ENCODE results near the gene SLC4A5. TPM values are rescaled to one million over a fixed set of nuclear protein-coding genes. Genes with fewer than 3 reads are reported as not detected.
"Not testable (repeated sequence)": the region's sequence is repeated elsewhere in the genome, so short reads cannot be mapped to it uniquely, and the experiment has no call there.

The SLC4A5 gene
- total RNA-seq, 1 donor from 2014 or later, result under 0.01 TPM

- DNase-seq (ENCODE audit: low read depth in 2 of 2), result no peak
Measured at GRCh38 chr2:74204436-74204835, 138.8 kb downstream of the SLC4A5 start.

DNA sequence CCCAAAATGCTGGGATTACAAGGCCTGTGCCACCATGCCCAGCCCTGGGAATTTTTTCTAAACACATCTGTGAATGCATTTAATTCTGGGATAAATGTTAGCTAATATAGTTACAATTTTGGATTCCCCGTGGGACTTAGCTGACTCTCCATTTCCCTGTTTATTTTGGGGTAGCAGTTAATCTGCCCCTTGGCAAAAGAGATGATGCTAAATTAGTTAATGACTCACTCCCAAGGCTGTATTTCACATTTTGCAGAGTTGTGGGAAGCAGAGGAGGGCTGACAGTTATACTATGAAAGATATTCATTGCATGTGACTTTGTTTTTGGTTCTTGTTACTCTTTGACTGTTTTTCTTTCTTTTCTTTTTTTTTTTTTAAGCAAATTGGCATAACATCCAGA is 141.6 kb downstream of the SLC4A5 start:
- no peak for DNase-seq (ENCODE audit: low read depth in 2 of 2)

DNA sequence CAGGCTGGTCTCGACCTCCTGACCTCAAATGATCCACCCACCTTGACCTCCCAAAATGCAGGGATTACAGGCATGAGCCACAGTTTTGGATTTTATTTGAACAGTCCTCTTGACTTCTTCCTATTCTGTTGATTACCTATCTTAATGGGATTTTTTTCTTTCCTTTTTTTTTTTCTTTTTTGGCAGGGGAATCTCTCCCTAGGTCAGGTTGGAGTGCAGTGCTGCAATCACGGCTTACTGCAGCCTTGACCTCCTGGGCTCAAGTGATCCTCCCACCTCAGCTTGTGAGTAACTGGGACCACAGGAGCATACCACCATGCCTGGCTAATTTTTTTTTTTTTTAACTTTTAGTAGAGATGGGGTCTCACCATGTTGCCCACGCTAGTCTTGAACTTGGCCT is 142.0 kb downstream of the SLC4A5 start:
- DNase-seq (ENCODE audit: low read depth in 2 of 2), result no peak

DNA sequence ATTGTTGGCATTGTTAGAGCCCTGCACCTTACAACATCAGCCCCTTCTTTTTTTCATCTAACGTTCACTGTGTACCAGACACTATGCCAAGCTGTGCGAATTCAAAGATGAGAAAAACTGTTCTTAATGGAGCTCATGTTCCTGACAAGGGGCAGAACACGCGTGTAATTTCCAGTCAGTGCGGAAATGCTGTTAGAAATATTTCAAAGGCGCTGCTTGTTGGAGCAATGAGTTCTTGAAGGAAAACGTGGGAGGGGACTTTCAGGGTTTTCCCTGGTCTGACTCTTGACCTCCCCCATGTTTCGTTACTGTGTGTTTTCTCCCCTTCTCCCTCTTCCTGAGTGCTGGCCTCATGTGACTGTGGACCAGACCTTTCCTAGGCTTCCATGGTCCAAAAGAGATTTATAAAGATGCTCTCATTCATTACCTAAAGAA is 143.3 kb downstream of the SLC4A5 start:
- peak in 1 of 2 donors; percentile 9 for DNase-seq (ENCODE audit: low read depth in 2 of 2)

DNA sequence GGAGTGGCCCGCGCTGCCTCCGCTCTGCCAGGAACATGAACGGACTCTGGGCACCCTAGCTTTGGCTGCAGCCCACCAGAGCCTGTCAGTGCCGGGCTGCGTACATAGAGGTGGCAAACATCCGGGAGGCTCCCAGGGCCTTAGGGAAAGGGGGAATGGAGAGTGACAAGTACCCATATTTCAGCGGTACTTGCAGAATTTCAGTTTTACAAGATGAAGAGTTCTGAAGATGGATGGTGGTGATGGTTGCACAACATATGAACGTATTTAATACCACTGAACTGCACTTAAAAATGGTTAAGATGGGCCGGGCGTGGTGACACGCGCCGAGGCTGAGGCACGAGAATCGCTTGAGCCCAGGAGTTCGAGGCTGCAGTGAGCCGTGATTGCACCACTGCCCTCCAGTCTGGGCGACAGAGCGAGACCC is 143.9 kb downstream of the SLC4A5 start:
- no peak for DNase-seq (ENCODE audit: low read depth in 2 of 2)

- peak; percentile 81 to 98 for DNase-seq (ENCODE audit: low read depth in 2 of 2)
Measured at GRCh38 chr2:74198461-74199274, 144.5 kb downstream of the SLC4A5 start, which contains the start of gene MTHFD2. Gene MTHFD2 (plus strand): TSS chr2:74198615. CDS start chr2:74198642, 27 bp downstream.

DNA sequence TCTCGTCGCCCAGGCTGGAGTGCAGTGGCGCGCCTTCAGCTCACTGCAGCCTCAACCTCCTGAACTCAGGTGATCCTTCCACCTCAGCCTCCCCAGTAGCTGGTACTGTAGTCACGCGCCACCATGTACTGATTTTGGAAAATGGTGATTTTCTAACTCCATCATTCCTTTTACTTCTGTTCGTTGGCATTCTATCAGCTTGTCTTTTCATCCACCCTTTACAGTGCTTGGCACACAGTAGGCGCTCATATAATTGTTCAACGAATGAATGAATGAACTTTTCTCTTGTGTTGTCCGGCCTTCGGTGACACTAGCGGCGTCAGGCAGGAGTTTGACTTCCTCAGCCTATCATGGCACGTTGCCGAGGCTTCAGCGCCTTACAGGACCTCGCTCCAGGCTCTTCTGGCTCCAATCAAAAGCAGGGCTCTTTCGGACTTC is 145.2 kb downstream of the SLC4A5 start:
- DNase-seq (ENCODE audit: low read depth in 2 of 2), result no peak

DNA sequence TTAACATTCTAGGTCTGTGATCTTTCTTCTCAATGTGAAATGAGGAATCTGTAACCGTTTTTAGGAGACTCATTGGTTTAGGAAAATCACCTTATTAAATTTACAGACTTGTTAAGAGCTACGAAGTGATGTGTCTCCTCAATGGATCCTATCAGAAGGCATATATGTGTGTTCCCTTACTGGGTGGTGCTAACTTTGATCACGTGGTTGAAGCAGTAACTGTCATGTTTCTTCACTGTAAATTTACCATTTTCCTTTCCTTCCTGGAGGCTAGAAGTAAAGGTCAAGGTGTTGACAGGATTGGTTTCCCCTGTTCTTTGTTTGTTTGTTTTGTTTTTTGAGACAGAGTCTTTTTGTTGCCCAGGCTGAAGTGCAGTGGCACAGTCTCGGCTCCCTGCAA is 146.2 kb downstream of the SLC4A5 start:
- DNase-seq (ENCODE audit: low read depth in 2 of 2), result no peak

DNA sequence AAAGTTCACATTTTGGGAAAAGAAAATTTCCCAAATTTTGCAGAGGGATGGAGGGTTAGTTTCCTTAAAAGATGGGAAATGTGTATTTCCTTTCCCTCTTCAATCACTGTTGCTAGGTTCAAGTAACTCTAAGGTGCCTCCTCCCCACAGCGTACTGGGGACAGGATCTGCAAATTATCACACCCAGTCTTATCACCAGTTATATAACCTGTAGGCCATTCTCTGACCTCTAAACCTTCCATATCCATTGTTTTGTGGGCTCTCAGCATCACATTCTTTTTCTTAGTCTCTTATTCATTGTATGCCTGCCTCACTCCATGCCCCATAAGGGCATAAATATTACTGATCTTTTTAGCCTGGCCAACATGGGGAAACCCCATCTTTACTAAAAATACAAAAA is 148.4 kb downstream of the SLC4A5 start:
- DNase-seq (ENCODE audit: low read depth in 2 of 2), result no peak

DNA sequence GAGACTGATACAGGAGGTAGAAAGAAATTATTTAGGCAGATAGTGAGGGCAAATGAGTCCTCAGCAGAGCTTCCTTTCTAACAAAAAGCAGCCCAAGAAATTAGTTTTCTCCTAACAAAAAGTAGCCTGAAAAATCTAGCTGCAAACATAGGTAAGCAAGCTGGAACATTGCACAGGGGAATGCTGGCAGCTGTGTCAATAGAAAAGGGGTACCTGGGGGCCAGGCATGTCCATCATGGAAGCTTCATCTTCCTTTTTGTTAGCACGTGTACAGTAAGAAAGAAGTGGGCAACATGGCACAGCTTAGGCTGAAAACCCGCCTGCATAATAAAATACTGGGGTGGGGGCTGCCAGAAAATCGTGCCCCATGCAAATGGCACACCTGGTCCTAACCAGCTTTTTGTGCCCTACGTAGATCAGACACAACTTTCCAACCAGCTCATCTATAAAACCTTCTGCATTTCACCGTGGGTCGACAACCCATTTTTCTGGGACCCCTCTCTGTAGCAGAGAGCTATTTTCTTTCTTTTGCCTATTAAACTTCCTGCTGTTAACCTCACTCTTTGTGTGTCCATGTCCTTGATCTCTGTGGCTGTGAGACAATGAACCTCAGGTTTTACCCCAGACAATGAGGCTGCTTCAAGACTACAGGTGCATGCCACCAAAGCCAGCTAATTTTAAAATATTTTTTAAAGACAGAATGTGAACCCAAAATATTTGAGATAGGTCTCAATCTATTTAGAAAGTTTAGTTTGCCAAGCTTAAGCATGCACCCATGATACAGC is 151.4 kb downstream of the SLC4A5 start:
- DNase-seq (ENCODE audit: low read depth in 2 of 2), result no peak

DNA sequence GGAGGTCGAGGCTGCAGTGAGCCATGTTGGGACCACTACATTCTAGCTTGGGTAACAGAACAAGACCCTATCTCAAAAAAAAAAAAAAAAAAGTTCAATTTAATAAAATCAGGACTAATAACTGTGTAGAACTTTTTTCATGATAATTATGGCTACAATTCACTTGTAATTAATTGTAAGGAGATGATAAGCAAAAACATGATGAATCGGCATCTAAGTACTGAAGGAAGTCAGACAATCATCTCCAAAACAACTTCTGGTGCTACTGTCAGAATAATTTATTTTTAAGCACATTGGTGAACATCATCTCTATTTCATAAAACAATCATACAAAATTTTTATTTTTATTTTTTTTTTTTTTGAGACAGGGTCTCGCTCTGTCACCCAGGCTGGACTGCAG is 154.5 kb downstream of the SLC4A5 start:
- no peak for DNase-seq (ENCODE audit: low read depth in 2 of 2)

DNA sequence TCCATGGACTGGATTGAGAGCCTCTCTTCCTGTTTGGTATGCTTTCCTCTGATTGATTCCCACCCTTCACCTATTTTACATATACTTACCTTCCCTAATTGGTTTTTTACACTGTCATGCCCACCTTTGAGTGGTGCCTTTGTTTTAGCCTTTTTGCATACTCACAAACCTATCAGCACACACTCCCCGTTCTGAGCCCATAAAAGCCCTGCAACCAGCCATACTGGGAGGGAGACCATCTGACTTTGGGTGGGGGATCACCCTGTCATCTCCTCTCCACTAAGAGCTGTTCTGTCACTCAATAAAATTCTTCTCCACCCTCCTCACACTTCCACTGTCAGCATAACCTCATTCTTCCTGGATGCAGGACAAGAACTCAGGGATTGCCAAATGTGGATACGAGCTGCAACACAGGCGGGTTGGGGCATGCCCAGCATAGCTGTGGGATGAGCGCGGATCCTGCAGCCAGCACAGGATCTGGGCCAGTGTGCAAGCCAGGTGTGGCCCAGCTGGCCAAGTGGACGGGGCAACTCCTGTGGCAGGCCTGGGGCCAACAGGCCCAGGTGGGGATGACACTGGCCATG is 155.1 kb downstream of the SLC4A5 start:
- no peak for DNase-seq (ENCODE audit: low read depth in 2 of 2)

DNA sequence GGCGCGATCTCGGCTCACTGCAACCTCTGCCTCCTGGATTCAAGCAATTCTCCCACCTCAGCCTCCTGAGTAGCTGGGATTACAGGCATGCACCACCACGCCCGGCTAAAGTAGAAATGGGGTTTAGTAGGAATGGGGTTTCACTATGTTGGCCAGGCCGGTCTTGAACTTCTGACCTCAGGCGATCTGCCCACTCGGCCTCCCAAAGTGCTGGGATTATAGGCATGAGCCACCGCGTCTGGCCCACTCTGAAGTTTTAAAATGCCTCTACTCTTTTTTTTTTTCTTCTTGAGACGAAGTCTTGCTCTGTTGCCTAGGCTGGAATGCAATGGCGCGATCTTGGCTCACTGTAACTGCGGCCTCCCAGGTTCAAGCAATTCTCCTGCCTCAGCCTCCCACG is 156.5 kb downstream of the SLC4A5 start:
- DNase-seq (ENCODE audit: low read depth in 2 of 2), result not testable (repeated sequence)

DNA sequence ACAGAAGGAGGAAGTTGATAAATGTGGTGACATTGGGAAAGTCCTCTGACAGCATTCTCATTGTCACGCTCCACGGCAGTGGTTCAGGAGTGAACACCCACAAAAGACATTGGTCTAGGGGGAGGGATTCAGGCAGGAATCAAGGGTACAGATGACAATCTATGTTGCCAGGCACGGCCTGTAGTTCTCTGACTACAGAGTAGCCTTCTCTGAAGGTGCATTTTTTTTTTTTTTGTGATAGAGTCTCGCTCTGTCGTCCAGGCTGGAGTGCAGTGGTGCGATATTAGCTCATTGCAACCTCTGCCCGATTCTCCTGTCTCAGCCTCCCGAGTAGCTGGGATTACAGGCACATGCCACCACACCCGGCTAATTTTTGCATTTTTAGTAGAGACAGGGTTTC is 157.2 kb downstream of the SLC4A5 start:
- DNase-seq (ENCODE audit: low read depth in 2 of 2), result no peak

DNA sequence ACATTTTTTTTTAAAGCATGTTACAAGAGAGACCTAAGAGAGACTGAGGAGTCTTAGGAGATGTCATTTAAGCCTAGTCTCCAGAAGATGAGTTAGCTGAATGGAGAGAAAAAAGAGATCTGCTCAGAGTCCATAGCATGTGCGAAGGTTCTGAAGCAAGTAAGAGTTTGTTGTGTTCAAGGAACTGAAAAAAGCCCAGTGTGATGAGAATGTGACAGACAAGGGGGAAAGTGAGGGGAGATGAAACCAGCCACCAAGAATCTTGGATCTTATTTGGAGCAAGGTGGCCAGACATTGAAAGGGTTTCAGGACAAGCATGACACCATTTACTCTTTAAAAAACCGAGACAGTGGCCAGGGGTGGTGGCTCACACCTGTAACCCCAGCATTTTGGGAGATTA is 159.3 kb downstream of the SLC4A5 start:
- no peak for DNase-seq (ENCODE audit: low read depth in 2 of 2)

GRCh38 chr2:74181739-74182138 is 161.5 kb downstream of the SLC4A5 start:
- no peak for DNase-seq (ENCODE audit: low read depth in 2 of 2)

DNA sequence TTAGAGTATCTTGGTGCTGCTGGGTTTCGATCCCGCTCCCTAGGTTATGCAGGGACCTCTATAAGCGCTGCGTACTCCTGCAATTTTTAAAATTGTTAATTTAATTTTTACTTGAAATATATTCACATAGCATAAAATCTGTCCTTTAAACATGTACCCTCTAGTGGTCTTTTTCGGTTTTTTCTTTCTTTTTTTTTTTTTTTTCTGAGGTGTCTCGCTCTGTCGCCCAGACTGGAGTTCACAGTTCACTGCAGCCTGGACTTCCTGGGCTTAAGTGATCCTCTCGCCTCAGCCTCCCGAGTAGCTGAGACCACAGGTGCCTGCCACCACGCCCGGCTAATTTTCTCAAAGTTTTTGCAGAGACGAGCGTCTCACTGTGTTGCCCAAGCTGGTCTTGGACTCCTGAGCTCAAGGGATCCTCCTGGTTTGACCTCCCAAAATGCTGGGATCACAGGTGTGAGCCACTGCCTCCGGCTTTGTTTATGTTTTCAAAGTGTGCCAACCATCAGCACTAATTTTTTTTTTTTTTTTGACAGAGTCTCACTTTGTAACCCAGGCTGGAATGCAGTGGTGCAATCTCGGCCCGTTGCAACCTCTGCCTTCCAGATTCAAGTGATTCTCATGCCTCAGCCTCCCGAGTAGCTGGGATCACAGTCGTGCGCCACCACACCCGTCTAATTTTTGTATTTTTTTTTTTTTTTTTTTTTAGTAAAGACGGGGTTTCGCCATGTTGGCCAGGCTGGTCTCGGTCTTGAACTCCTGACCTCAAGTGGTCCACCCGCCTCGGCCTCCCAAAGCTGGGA is 164.0 kb downstream of the SLC4A5 start:
- no peak for DNase-seq (ENCODE audit: low read depth in 2 of 2)

DNA sequence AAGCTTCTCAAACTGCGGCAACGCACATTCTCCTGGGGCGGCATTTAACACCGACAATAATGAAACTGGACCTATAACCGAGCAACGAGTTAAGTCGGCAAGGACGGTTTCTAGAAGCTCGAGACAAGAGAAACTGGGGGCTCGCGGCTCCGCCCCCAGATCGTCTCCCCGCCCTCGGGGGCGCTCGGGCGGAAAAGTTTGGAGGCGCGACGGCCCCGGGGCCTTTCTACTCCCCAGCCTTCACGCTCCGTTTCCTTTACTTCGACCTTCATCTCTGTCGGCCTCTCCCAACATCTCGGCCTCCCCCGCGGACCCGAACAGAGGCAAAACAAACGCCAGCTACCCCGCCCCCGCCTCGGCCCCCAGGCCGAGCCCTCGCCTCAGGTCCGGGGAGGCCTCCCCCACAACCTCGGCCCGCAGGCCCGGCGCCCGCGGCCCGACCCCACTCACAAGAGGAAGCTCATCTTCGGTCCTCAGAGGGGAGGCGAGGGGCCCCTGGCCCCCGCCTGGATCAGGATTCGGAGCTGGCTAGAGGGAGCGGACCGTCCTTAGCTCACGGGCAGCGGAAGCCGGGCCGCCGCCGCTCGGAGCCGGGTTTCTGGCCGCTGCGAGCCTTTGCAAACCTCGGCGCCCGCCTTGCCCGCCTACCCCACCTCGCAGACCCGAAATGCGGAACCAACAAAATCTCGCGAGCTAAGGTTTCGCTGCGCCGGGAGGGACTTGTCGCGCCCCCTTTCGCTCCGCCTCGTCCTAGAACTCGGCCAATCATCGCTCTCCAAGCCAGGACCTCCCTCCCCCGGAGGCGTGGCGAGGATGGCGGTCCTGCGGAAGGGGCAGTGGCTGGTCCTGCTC is 164.8 kb downstream of the SLC4A5 start, which contains the start of gene MOB1A:
Gene MOB1A, minus strand, starts transcription at position 669 of the 852 bp plus-strand sequence. Its CDS starts 205 bp downstream, at position 464.
- DNase-seq (ENCODE audit: low read depth in 2 of 2), result peak; percentile 96 to 99

DNA sequence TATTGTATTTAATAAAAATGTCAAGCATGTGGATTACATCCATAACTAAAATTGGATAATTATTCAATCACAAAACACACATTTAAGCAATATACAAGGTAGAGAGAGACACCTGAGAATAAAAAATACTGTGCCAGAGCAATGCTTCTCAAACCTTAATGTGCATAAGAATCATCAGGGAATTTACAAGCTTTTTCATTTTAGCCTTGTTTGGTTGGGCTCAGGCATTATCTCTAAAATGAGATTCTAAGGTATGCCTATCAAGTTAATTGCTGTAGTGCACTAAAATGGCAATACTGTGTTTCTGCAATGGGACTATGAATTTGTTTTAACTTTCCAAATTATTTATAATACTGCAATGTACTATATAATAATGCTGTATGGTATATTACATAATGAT is 165.5 kb downstream of the SLC4A5 start:
- no peak for DNase-seq (ENCODE audit: low read depth in 2 of 2)

DNA sequence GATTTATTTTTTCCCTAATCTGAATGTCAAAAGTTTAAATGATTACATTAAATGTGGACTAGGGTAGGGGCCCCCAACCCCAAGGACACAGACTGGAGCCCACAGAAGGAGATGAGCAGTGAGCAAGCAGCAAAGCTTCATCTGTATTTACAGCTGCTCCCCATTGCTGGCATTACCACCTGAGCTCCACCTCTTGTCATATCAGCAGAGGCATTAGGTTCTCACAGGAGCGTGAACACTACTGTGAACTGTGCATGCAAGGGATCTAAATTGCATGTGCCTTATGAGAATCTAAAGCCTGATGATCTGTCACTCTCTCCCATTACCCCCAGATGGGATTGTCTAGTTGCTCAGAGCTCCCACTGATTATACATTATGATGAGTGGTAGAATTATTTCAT is 168.3 kb downstream of the SLC4A5 start:
- DNase-seq (ENCODE audit: low read depth in 2 of 2), result no peak
